ENCODE measurements around the gene MCTP2.

GRCh38 chr15:94379986-94380385 lies 148.6 kb downstream of the MCTP2 start:
- TF ChIP-seq CTCF (IDR thresholded peaks at IDR 0.05 in 8 of 11, conservative IDR thresholded peaks at IDR 0.05 in 3 of 11) (no peak), POLR2AphosphoS5 (IDR thresholded peaks at IDR 0.05) (no peak), POLR2A (IDR thresholded peaks at IDR 0.05) (no peak)

Measured in spleen (tissue), 7 donors.